A673 (cell line): ENCODE results near the gene PGBD5.

Experiments
- EZH2 ChIP-seq: fragments of 200-600 bp; sonication (generic); IDR thresholded peaks from 2 replicates; pipeline ENCODE4 v1.6.1; 2017; ENCODE audit warnings: borderline replicate concordance, low read depth, mild to moderate bottlenecking, mixed read lengths, antibody characterized with exemption, low read length; ENCODE audit not compliant: poor library complexity, severe bottlenecking
- TF ChIP-seq, protein P1 (sequence below): fragments of 300-800, 200-600 bp; sonication (generic); conservative IDR thresholded peaks from 2 replicates; pipeline ENCODE4 v1.5.1; 2017; ENCODE audit warnings: low read depth, mild to moderate bottlenecking, antibody characterized with exemption, low read length, moderate library complexity, mixed read lengths

DNA sequence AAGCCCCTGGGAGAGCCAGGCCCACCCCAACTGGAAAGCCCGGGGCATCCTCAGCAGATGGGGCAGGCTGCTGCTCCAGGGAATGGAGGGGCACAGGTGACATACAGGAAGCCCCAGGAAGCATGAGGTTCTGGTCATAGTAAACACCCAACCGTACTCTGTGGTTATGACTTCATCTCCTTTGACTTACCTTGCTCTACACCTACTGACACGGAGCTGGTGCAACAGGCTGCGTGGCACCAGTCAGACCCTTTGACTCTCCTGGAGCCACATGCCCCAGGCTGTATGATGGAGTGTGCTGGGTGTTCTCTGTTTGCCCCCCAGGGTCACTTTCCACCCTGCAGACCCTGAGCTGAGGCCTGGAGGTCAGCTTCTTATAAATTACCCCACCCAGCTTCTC lies 72.1 kb downstream of the PGBD5 start:
- TF ChIP-seq, protein P1, sequence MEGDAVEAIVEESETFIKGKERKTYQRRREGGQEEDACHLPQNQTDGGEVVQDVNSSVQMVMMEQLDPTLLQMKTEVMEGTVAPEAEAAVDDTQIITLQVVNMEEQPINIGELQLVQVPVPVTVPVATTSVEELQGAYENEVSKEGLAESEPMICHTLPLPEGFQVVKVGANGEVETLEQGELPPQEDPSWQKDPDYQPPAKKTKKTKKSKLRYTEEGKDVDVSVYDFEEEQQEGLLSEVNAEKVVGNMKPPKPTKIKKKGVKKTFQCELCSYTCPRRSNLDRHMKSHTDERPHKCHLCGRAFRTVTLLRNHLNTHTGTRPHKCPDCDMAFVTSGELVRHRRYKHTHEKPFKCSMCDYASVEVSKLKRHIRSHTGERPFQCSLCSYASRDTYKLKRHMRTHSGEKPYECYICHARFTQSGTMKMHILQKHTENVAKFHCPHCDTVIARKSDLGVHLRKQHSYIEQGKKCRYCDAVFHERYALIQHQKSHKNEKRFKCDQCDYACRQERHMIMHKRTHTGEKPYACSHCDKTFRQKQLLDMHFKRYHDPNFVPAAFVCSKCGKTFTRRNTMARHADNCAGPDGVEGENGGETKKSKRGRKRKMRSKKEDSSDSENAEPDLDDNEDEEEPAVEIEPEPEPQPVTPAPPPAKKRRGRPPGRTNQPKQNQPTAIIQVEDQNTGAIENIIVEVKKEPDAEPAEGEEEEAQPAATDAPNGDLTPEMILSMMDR = no peak
- TF ChIP-seq EZH2 = no peak
